Dendritic cell treated with granulocyte-macrophage colony-stimulating factor and Interleukin-4, amounts not matched to agents 40 ng/mL and 50 ng/mL, for 4 days (primary cell): ENCODE results near the gene INIP.

Experiments
- H3K27ac Mint-ChIP-seq: one replicate; pipeline ENCODE4 v1.8.0; 2022; ENCODE audit warnings: mild to moderate bottlenecking, mixed read lengths
- H3K27me3 Mint-ChIP-seq: one replicate; pipeline ENCODE4 v1.8.0; 2022; ENCODE audit warnings: mild to moderate bottlenecking, mixed read lengths
- H3K36me3 Mint-ChIP-seq: one replicate; pipeline ENCODE4 v1.8.0; 2022; ENCODE audit warnings: low read depth, mixed read lengths
- H3K4me1 Mint-ChIP-seq: one replicate; pipeline ENCODE4 v1.8.0; 2022; ENCODE audit warnings: low read depth, mixed read lengths
- H3K4me3 Mint-ChIP-seq: one replicate; pipeline ENCODE4 v1.8.0; 2022; ENCODE audit warnings: mild to moderate bottlenecking, moderate library complexity, mixed read lengths
- H3K9me3 Mint-ChIP-seq: one replicate; pipeline ENCODE4 v1.8.0; 2022; ENCODE audit warnings: mixed read lengths
- intact Hi-C: fragments of 100-400 bp; cut with micrococcal nuclease; formaldehyde crosslinking; loops from one replicate; pipeline ENCODE4 v1.15.0; 2022

INIP gene

GRCh38 chr9:112720113-112720780 is 2.3 kb upstream of the INIP start:
- H3K27me3 Mint-ChIP-seq: no peaks in the 10 kb centered on the region
- no peak overlapping the region for H3K4me3 Mint-ChIP-seq
- H3K4me1 Mint-ChIP-seq: peaks cover 22% of the 10 kb centered on the region
- H3K9me3 Mint-ChIP-seq: no peaks in the 10 kb centered on the region
- peaks cover 9% of the 10 kb centered on the region for H3K36me3 Mint-ChIP-seq
- no peak overlapping the region for H3K27ac Mint-ChIP-seq
- intact Hi-C loops: no loop called here

DNA sequence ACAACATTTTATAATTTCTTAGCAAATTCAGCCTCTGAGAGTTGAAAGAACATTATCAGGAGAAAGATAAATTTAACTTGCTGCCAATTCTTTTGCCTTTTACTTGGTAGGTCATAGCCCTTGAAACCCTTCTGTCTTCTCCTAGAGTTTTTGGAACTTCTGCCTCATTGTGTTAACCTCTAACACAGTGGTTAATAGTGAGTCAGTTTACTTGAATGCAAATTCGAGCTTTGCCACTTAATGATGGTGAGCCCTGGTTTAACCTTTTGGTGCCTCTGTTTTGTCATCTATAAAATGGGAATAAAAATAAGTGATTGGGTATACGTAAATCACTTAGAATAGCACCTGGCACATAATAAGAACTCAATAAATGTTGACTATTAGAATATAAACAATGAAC is 1.8 kb upstream of the INIP start:
- H3K4me1 Mint-ChIP-seq: peaks cover 22% of the 10 kb centered on the region
- intact Hi-C loops: loop anchor here (5.0 to 10.0 kb wide), 4 partner anchors 73 to 337 kb away; partner anchors contain the start of genes HSDL2 and KIAA1958
- H3K9me3 Mint-ChIP-seq: no peaks in the 10 kb centered on the region
- H3K27ac Mint-ChIP-seq: no peak overlapping the region
- peaks cover 9% of the 10 kb centered on the region for H3K36me3 Mint-ChIP-seq
- H3K4me3 Mint-ChIP-seq: no peak overlapping the region
- H3K27me3 Mint-ChIP-seq: no peaks in the 10 kb centered on the region

- H3K36me3 Mint-ChIP-seq: peaks cover 13% of the 10 kb centered on the region
- intact Hi-C loops: loop anchor here (5.0 to 10.0 kb wide), 4 partner anchors 73 to 337 kb away; partner anchors contain the start of genes HSDL2 and KIAA1958
- H3K27me3 Mint-ChIP-seq: no peaks in the 10 kb centered on the region
- H3K9me3 Mint-ChIP-seq: no peaks in the 10 kb centered on the region
- no peak overlapping the region for H3K4me3 Mint-ChIP-seq
- H3K4me1 Mint-ChIP-seq: peaks cover 22% of the 10 kb centered on the region
- no peak overlapping the region for H3K27ac Mint-ChIP-seq
These were observed 1.3 kb upstream of the INIP start for GRCh38 chr9:112719241-112719691.

DNA sequence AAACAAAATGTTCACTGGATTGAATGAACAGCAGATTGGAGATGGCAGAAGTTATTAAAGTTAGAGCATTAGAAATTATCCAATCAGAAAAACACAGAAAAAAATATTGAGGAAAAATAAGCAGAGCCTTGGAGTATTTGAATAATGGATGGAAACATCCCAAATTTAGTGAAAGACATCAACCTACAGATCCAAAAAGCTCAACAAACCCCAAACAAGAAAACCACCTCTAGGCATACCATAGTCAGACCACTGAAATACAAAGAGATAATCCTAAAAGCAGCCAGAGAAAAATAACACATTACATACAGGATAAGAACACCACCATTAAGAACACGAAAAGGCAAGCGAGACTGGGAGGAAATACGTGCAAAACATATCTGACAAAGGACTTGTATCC is 5.2 kb downstream of the INIP start:
- intact Hi-C loops: loop anchor here (10.0 kb wide), 2 partner anchors 192 to 228 kb away; partner anchors contain the start of gene KIAA1958
- Mint-ChIP-seq H3K27me3 (no peaks in the 10 kb centered on the region), H3K27ac (no peak overlapping the region), H3K4me1 (peaks cover 33% of the 10 kb centered on the region), H3K4me3 (no peak overlapping the region), H3K9me3 (no peaks in the 10 kb centered on the region), H3K36me3 (peaks cover 48% of the 10 kb centered on the region)

GRCh38 chr9:112711050-112711689 is 6.7 kb downstream of the INIP start:
- intact Hi-C loops: loop anchor here (10.0 kb wide), 2 partner anchors 194 to 226 kb away; partner anchors contain the start of gene KIAA1958
- Mint-ChIP-seq H3K27ac (no peak overlapping the region), H3K9me3 (no peaks in the 10 kb centered on the region), H3K4me1 (peaks cover 26% of the 10 kb centered on the region), H3K36me3 (peaks cover 51% of the 10 kb centered on the region), H3K4me3 (no peak overlapping the region), H3K27me3 (no peaks in the 10 kb centered on the region)

DNA sequence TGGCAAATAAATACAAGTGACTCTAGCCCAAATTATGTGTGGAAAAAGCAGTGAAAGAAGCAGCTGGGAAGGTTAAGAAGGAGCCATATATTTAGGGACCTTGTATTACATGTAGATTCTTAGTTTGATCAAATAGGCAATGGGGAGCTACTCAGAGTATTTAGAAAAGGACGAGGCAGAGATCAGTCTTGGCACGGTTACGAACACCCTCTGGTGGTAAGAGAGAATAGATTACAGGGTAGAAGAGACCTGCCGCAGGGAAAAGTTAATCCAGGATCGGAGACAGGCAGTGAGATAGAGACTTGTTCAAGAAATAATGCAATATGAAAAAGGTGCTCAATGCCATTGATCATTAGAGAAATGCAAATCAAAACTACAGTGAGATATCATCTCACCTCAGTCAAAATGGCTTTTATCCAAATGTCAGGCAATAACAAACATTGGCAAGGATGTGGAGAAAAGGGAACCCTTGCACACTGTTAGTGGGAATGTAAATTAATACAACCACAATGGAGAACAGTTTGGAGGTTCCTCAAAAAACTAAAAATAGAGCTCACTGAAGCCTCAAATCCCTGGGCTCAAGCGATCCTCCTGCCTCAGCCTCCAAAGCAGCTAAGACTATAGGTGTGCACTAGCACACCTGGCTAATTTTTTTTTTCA is 12.0 kb downstream of the INIP start:
- no peaks in the 10 kb centered on the region for H3K27me3 Mint-ChIP-seq
- no peak overlapping the region for H3K4me3 Mint-ChIP-seq
- intact Hi-C loops: no loop called here
- peaks cover 47% of the 10 kb centered on the region for H3K36me3 Mint-ChIP-seq
- H3K9me3 Mint-ChIP-seq: no peaks in the 10 kb centered on the region
- H3K27ac Mint-ChIP-seq: no peak overlapping the region
- peaks cover 18% of the 10 kb centered on the region for H3K4me1 Mint-ChIP-seq

DNA sequence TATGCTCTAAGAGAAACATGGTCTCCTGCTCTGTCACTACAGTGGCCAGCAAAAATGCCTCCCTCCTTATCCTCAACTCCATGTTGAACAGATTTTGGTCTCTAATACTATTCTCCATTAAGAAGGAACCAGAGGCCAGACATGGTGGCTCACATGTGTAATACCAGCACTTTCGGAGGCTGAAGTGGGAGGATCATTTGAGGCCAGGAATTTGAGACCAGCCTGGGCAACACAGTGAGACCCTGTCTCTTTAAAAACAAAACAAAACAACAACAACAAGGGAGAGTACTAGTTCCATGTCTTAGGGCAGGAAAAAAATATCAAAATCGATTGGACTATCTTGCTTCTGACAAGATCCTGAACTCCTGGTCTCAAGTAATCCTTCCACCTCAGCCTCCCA is 14.6 kb downstream of the INIP start:
- H3K36me3 Mint-ChIP-seq: peaks cover 44% of the 10 kb centered on the region
- no peaks in the 10 kb centered on the region for H3K27me3 Mint-ChIP-seq
- H3K4me1 Mint-ChIP-seq: peaks cover 13% of the 10 kb centered on the region
- no peak overlapping the region for H3K27ac Mint-ChIP-seq
- H3K9me3 Mint-ChIP-seq: no peaks in the 10 kb centered on the region
- intact Hi-C loops: no loop called here
- no peak overlapping the region for H3K4me3 Mint-ChIP-seq

DNA sequence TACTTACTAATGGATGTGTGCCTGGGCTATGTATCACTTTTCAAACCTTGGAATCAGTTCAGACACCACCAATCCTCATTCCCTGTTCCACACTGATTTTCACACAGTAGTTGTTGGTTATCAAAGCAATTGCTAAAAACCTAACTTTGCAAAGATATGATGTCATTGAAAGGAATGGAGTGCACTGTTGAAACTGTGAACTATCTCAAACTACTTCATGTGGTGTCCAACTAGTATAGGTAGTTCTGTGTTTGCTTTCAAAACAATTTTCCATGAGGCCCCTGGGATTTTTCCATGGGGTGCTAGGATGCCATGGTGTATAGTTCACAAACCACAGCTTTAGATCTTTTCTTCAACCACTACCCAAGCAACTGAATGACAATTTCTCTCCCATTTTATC is 17.8 kb downstream of the INIP start:
- intact Hi-C loops: no loop called here
- H3K36me3 Mint-ChIP-seq: peaks cover 59% of the 10 kb centered on the region
- peaks cover 17% of the 10 kb centered on the region for H3K4me1 Mint-ChIP-seq
- H3K9me3 Mint-ChIP-seq: no peaks in the 10 kb centered on the region
- no peak overlapping the region for H3K27ac Mint-ChIP-seq
- no peak overlapping the region for H3K4me3 Mint-ChIP-seq
- no peaks in the 10 kb centered on the region for H3K27me3 Mint-ChIP-seq

- Mint-ChIP-seq H3K36me3 (peaks cover 64% of the 10 kb centered on the region), H3K27me3 (no peaks in the 10 kb centered on the region), H3K4me3 (no peak overlapping the region), H3K9me3 (no peaks in the 10 kb centered on the region), H3K27ac (no peak overlapping the region), H3K4me1 (peaks cover 17% of the 10 kb centered on the region)
- intact Hi-C loops: no loop called here
These were observed 18.7 kb downstream of the INIP start for GRCh38 chr9:112699230-112699629.

DNA sequence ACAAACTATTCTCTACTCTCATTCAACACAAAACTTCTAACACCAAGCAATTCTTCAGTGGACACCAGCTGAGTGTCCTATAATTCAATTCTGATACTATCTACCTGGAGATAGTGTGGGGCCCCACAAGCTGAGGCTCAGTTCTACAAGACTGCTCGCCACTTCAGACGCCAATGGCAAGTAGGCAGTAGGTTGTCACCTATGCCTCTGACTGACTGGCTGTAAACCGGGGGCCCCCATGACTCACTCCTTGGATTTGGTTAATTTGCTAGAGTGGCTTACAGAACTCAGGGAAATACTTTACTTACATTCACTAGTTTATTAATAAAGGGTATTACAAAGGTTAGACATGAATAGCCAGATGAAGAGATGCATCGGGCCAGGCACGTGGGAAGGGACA is 21.5 kb downstream of the INIP start:
- H3K4me1 Mint-ChIP-seq: peaks cover 17% of the 10 kb centered on the region
- H3K27ac Mint-ChIP-seq: no peak overlapping the region

DNA sequence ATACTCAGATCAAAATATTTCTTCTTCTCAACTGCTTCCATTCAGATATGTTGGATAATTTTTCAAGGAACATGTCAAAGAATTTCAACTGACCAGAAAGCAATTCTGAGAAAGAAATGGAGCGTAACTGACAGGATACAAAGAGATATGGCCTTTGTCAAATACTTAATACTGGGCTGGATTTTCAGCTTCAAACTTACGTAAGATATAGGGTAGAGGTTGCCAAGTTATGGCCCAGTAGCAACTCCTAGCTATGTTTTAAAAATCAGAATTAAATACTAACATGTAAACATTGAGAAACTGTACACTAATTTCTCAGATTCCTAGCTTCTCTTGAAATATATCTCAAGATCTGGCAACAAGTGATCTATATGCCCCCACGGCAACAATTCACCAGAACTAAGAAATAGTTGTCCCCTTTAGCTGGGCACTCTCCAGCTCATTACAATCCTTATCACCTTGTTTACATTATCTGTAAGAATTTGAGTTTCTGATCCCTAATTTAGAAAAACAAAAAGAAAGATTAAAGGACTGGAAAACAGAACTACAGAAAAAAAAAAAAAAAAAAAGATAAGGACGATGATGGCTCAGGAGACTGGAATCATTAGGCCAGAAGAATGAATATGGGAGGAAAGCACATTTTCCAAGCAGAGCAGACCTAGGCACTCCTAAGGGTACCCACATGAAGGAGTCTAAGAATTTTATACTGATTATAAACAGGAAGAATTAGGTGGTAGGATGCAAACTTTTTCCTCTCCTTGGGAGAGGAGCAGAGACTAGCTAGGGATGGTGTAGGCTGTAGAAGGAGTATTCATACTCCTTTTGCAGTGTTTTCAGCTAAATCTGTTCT is 23.0 kb downstream of the INIP start:
- Mint-ChIP-seq H3K27ac (no peak overlapping the region), H3K4me3 (no peak overlapping the region), H3K36me3 (peaks cover 77% of the 10 kb centered on the region), H3K4me1 (peaks cover 17% of the 10 kb centered on the region), H3K9me3 (no peaks in the 10 kb centered on the region), H3K27me3 (no peaks in the 10 kb centered on the region)
- intact Hi-C loops: no loop called here

More for the DNA sequence above, 21.5 kb downstream of the INIP start:
- intact Hi-C loops: no loop called here
- peaks cover 72% of the 10 kb centered on the region for H3K36me3 Mint-ChIP-seq
- H3K27me3 Mint-ChIP-seq: no peaks in the 10 kb centered on the region
- no peaks in the 10 kb centered on the region for H3K9me3 Mint-ChIP-seq
- H3K4me3 Mint-ChIP-seq: no peak overlapping the region

DNA sequence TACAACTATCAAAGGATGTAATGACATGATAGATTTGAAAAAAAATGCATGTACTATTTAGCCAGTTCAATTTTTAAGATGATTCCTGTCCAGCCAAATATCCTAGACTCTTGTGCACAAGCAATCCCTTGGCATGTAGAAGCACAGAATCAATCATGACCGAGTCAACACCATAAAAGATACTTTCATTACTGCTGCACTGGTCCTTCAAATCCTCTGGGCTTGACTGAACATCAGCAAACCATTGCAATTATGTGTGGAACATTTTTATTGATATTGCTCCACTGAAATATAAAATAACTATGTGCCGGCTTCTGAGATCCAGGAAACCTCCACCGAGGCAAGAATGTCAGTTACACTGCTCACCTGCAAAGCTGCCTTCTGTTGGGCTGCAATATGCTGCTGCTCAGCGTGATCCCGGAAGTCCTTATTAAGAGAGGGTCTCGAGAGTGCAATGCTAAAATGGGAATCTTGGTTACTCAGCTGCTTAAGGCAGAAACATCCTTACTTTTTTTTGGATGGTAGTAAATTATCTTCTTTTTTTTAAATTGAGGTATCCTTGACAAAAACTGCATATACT is 28.7 kb downstream of the INIP start:
- Mint-ChIP-seq H3K36me3 (peaks cover 90% of the 10 kb centered on the region), H3K9me3 (no peaks in the 10 kb centered on the region), H3K27ac (no peak overlapping the region), H3K4me1 (peaks cover 8% of the 10 kb centered on the region), H3K27me3 (no peaks in the 10 kb centered on the region), H3K4me3 (no peak overlapping the region)
- intact Hi-C loops: no loop called here

DNA sequence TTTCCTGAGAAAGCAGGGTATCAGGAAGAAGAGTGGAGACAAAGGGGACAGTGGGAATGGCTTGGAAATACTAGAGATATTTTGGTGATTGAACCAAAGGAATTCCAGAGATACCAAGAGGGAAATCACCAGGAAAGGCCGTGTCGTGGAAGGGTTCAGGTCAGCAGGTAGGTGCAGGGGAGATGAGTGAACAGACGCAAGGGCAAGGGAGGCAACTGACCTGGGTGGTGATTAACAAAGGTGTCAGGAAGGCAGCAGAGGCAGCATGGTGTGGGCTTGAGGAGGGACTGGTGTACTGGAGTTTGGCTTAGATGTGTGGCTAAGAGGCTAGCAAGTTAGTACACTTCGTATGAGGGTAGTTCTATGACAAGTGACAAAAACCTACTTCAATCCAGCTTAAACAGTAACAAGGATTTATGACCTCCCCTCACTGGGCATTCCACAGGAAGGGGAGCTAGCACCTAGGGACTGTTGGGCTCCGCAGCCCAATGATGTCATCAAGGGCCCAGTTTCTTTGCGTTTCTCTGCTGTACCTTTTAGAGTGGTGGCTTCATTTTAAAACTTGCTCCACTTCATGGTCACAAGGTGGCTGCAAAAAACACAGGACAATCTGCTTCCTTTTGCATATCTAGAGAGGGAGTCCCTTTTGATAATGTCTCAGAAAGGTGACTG is 37.0 kb downstream of the INIP start:
- Mint-ChIP-seq H3K36me3 (peaks cover 12% of the 10 kb centered on the region), H3K4me1 (peaks cover 8% of the 10 kb centered on the region), H3K27me3 (no peaks in the 10 kb centered on the region), H3K4me3 (no peak overlapping the region), H3K27ac (no peak overlapping the region), H3K9me3 (peaks cover 30% of the 10 kb centered on the region)
- intact Hi-C loops: no loop called here
